Measurements from ENCODE around the gene CUBN. TPM values are rescaled to one million over a fixed set of nuclear protein-coding genes. Genes with fewer than 3 reads are reported as not detected.

The CUBN gene
- total RNA-seq, 1 experiment from 2014 or later, result 0.46 TPM

- TF ChIP-seq MAX (CRISPR knock-in tag; IDR thresholded peaks at IDR 0.05) (no peak), E2F4 (CRISPR knock-in tag; IDR thresholded peaks at IDR 0.05; ENCODE audit: borderline replicate concordance, low read depth) (no peak), EMX1 (CRISPR knock-in tag; IDR thresholded peaks at IDR 0.05) (no peak), AFF4 (CRISPR knock-in tag; IDR thresholded peaks at IDR 0.05; ENCODE audit: borderline replicate concordance) (no peak), FOXP1 (CRISPR knock-in tag; IDR thresholded peaks at IDR 0.05; ENCODE audit: borderline replicate concordance) (no peak), GRHL2 (CRISPR knock-in tag; IDR thresholded peaks at IDR 0.05; ENCODE audit: insufficient replicate concordance, severe bottlenecking) (no peak), HMGA2 (CRISPR knock-in tag; IDR thresholded peaks at IDR 0.05) (no peak), ZBTB21 (CRISPR knock-in tag; IDR thresholded peaks at IDR 0.05; ENCODE audit: borderline replicate concordance) (no peak)
- no peak overlapping the region for H3K4me3 Mint-ChIP-seq
- peaks cover 1% of the 10 kb centered on the region; the same call in 1 of the 2 replicates for H3K9me3 Mint-ChIP-seq
- DNase-seq (ENCODE audit: low spot score), result no peak
- POLR2A ChIA-PET, result no interaction called here
- no peak for ATAC-seq
- H3K27ac Mint-ChIP-seq, result no peak overlapping the region
- no peaks in the 10 kb centered on the region for H3K4me1 Mint-ChIP-seq
- H3K36me3 Mint-ChIP-seq, result no peaks in the 10 kb centered on the region
- CTCF ChIA-PET, result interaction anchor here (0.8 kb wide), 1 partner anchor 60 kb away, joined by 3 read pairs; no protein-coding TSS in a partner anchor
- no peaks in the 10 kb centered on the region for H3K27me3 Mint-ChIP-seq (ENCODE audit: low read depth)
Measured at GRCh38 chr10:17169803-17170202, 40.2 kb upstream of the CUBN start.

GRCh38 chr10:17166699-17167098 lies 37.1 kb upstream of the CUBN start:
- CTCF ChIA-PET, result no interaction called here
- no peak overlapping the region for H3K27ac Mint-ChIP-seq
- no peak overlapping the region for H3K4me3 Mint-ChIP-seq
- POLR2A ChIA-PET, result no interaction called here
- ATAC-seq (peak; percentile 52; the same call in 1 of the 2 replicates), DNase-seq (ENCODE audit: low spot score) (no peak)
- H3K9me3 Mint-ChIP-seq, result peaks cover 5% of the 10 kb centered on the region; the same call in 1 of the 2 replicates
- H3K36me3 Mint-ChIP-seq, result no peaks in the 10 kb centered on the region
- TF ChIP-seq USF1 (CRISPR knock-in tag; IDR thresholded peaks at IDR 0.05), result no peak
- no peak for TF ChIP-seq TP53 (CRISPR knock-in tag; IDR thresholded peaks at IDR 0.05)
- TF ChIP-seq ZNF121 (CRISPR knock-in tag; IDR thresholded peaks at IDR 0.05), result no peak
- TF ChIP-seq NFATC4 (CRISPR knock-in tag; IDR thresholded peaks at IDR 0.05), result no peak
- H3K4me1 Mint-ChIP-seq, result no peaks in the 10 kb centered on the region
- H3K27me3 Mint-ChIP-seq (ENCODE audit: low read depth), result no peaks in the 10 kb centered on the region

GRCh38 chr10:17162828-17163227 lies 33.2 kb upstream of the CUBN start:
- H3K4me3 Mint-ChIP-seq, result no peak overlapping the region
- no peaks in the 10 kb centered on the region for H3K36me3 Mint-ChIP-seq
- peaks cover 5% of the 10 kb centered on the region; the same call in 1 of the 2 replicates for H3K9me3 Mint-ChIP-seq
- H3K27me3 Mint-ChIP-seq (ENCODE audit: low read depth), result no peaks in the 10 kb centered on the region
- ATAC-seq (no peak), DNase-seq (ENCODE audit: low spot score) (no peak)
- no peak overlapping the region for H3K27ac Mint-ChIP-seq
- ChIA-PET POLR2A (no interaction called here), CTCF (no interaction called here)
- H3K4me1 Mint-ChIP-seq, result no peaks in the 10 kb centered on the region
- no peak for TF ChIP-seq ELF4 (CRISPR knock-in tag; IDR thresholded peaks at IDR 0.05; ENCODE audit: low read depth)
- TF ChIP-seq CDX4 (CRISPR knock-in tag; IDR thresholded peaks at IDR 0.05; ENCODE audit: borderline replicate concordance), result no peak
- no peak for TF ChIP-seq NFATC4 (CRISPR knock-in tag; IDR thresholded peaks at IDR 0.05)
- no peak for TF ChIP-seq PREB (CRISPR knock-in tag; IDR thresholded peaks at IDR 0.05; ENCODE audit: borderline replicate concordance)
- no peak for TF ChIP-seq SMAD4 (CRISPR knock-in tag; IDR thresholded peaks at IDR 0.05)
- no peak for TF ChIP-seq HMGXB4 (CRISPR knock-in tag; IDR thresholded peaks at IDR 0.05)
- TF ChIP-seq FOXJ3 (CRISPR knock-in tag; IDR thresholded peaks at IDR 0.05; ENCODE audit: borderline replicate concordance), result no peak
- TF ChIP-seq ZNF281 (CRISPR knock-in tag; IDR thresholded peaks at IDR 0.05), result no peak

Data from WTC11 (cell line).